Measurements from ENCODE around the gene SHC3. TPM values are rescaled to one million over a fixed set of nuclear protein-coding genes. Genes with fewer than 3 reads are reported as not detected.

The SHC3 gene
- total RNA-seq, 2 experiments from 2014 or later = not detected

DNA sequence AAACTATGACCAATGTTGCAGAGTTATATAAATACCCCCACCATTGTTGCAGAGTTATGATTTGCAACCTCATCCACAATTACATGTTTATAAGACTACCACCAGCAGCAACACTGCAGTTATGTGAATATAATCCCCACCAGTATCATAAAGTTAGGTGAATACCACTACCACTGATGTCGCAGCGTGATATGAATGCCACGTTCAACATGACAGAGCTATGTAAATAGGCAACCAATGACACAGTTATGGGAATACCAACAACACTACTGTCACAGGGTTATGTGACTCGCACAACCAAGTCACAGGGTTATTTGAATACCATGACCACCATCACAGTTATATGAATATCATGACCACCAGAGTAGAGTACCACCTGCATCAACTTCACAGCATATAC lies 63.9 kb downstream of the SHC3 start:
- no peak for DNase-seq
- no peak overlapping the region for H3K4me3 Mint-ChIP-seq
- no peaks in the 10 kb centered on the region for H3K36me3 Mint-ChIP-seq (ENCODE audit: low read depth)
- H3K27ac Mint-ChIP-seq = no peak overlapping the region
- ATAC-seq = no peak
- TF ChIP-seq, protein P1, sequence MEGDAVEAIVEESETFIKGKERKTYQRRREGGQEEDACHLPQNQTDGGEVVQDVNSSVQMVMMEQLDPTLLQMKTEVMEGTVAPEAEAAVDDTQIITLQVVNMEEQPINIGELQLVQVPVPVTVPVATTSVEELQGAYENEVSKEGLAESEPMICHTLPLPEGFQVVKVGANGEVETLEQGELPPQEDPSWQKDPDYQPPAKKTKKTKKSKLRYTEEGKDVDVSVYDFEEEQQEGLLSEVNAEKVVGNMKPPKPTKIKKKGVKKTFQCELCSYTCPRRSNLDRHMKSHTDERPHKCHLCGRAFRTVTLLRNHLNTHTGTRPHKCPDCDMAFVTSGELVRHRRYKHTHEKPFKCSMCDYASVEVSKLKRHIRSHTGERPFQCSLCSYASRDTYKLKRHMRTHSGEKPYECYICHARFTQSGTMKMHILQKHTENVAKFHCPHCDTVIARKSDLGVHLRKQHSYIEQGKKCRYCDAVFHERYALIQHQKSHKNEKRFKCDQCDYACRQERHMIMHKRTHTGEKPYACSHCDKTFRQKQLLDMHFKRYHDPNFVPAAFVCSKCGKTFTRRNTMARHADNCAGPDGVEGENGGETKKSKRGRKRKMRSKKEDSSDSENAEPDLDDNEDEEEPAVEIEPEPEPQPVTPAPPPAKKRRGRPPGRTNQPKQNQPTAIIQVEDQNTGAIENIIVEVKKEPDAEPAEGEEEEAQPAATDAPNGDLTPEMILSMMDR (IDR thresholded peaks at IDR 0.05) = no peak
- CTCF ChIA-PET = no interaction called here
- peaks cover 31% of the 10 kb centered on the region for H3K27me3 Mint-ChIP-seq
- intact Hi-C loops (cut with micrococcal nuclease) = no loop called here
- POLR2A ChIA-PET = no interaction called here
- H3K4me1 Mint-ChIP-seq (ENCODE audit: low read depth) = no peaks in the 10 kb centered on the region
- no peaks in the 10 kb centered on the region for H3K9me3 Mint-ChIP-seq

DNA sequence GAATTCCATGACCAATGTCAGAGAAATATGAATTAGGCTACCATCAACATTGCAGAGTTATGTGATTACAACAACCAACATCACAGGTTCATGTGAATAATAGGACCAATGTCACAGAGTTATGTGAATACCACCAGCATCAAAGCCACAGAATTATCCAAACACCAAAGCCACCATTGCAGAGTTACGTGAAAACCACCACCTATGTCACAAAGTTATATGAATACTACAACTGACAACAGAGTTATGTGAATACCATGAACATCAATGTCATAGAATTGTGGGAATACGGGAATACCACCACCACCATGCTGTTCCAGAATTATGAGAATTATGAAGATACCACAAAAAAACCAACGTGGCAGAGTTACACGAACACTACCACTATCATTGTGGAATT lies 64.8 kb downstream of the SHC3 start:
- DNase-seq (no peak), ATAC-seq (no peak)
- Mint-ChIP-seq H3K36me3 (ENCODE audit: low read depth) (no peaks in the 10 kb centered on the region), H3K4me1 (ENCODE audit: low read depth) (no peaks in the 10 kb centered on the region), H3K9me3 (no peaks in the 10 kb centered on the region), H3K27ac (no peak overlapping the region), H3K27me3 (peaks cover 28% of the 10 kb centered on the region), H3K4me3 (no peak overlapping the region)
- intact Hi-C loops (cut with micrococcal nuclease) = no loop called here
- TF ChIP-seq, protein P1 (IDR thresholded peaks at IDR 0.05) = no peak
- POLR2A ChIA-PET = no interaction called here
- CTCF ChIA-PET = no interaction called here

DNA sequence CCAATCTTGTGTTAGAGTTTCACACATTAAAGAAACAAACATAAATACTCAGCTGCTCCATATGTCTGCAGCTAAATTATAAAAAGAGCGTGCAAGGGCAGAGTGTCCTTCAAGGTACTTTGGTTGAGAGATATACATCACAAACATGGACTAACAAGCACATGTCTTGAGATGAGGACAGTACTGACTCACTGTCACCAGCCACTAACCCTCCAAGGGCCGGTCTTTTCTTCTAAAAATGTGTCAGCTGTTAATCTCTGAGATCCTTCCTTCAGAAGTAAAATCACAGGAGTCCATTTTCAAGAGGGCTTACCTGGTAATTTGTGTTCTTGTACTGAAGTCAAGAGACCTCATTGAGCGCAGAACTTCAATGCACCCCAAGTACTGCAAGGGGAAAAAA lies 66.4 kb downstream of the SHC3 start:
- peaks cover 24% of the 10 kb centered on the region for H3K27me3 Mint-ChIP-seq
- H3K4me3 Mint-ChIP-seq = no peak overlapping the region
- ChIA-PET CTCF (no interaction called here), POLR2A (no interaction called here)
- no peaks in the 10 kb centered on the region for H3K4me1 Mint-ChIP-seq (ENCODE audit: low read depth)
- no peaks in the 10 kb centered on the region for H3K36me3 Mint-ChIP-seq (ENCODE audit: low read depth)
- no peaks in the 10 kb centered on the region for H3K9me3 Mint-ChIP-seq
- no peak overlapping the region for H3K27ac Mint-ChIP-seq
- intact Hi-C loops (cut with micrococcal nuclease) = no loop called here
- ATAC-seq (no peak), DNase-seq (no peak)
- TF ChIP-seq, protein P1 (IDR thresholded peaks at IDR 0.05) = no peak

DNA sequence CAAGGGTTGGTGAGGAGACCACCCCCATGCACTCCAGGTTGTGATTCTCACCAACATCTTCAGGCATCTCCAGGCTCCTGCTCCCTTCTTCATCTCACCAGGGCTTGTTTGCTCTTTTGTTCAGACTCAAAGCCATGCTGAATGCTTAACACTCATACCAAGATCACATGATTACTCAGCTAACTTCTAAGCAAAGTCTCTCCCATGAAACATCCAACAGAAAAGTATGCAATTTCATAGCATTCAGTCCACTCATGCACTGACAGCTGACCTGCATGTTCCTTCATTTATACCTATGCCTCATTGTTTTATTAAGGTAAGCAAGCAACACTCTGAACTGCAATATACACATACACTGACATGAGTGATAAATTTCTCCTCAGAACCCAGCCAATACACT lies 69.0 kb downstream of the SHC3 start:
- ChIA-PET POLR2A (interaction anchor here (1.0 kb wide), 1 partner anchor 14 kb away, joined by 3 read pairs; no protein-coding TSS in a partner anchor), CTCF (no interaction called here)
- no peak overlapping the region for H3K4me3 Mint-ChIP-seq
- ATAC-seq (no peak), DNase-seq (no peak)
- H3K27ac Mint-ChIP-seq = no peak overlapping the region
- no peaks in the 10 kb centered on the region for H3K9me3 Mint-ChIP-seq
- H3K4me1 Mint-ChIP-seq (ENCODE audit: low read depth) = no peaks in the 10 kb centered on the region
- no peaks in the 10 kb centered on the region for H3K36me3 Mint-ChIP-seq (ENCODE audit: low read depth)
- intact Hi-C loops (cut with micrococcal nuclease) = no loop called here
- TF ChIP-seq, protein P1 (IDR thresholded peaks at IDR 0.05) = no peak
- H3K27me3 Mint-ChIP-seq = peaks cover 19% of the 10 kb centered on the region

DNA sequence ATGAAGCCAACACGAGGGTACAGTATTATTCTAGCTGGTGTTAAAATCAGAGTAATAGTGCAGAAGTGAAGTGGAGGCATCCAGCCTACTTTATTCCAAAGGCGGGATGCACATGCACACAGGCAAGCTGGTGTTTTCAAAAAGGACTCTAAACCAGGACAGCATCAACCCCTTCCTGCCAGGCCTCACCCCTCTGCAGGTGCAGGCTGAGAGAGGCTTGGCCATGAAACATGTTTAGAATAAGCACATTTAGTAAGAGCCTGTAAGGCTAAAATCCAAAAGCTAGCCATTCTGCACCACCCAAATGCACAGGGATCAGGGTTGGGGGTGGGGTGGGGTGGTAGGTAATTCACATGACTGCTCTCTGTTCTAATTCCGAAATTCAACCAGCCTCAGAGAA lies 71.2 kb downstream of the SHC3 start:
- DNase-seq = no peak
- ChIA-PET CTCF (no interaction called here), POLR2A (no interaction called here)

More for the DNA sequence above, 71.2 kb downstream of the SHC3 start:
- H3K9me3 Mint-ChIP-seq = no peaks in the 10 kb centered on the region
- no peaks in the 10 kb centered on the region for H3K36me3 Mint-ChIP-seq (ENCODE audit: low read depth)
- no peaks in the 10 kb centered on the region for H3K4me1 Mint-ChIP-seq (ENCODE audit: low read depth)
- no peak overlapping the region for H3K27ac Mint-ChIP-seq
- TF ChIP-seq, protein P1 (IDR thresholded peaks at IDR 0.05) = no peak
- intact Hi-C loops (cut with micrococcal nuclease) = no loop called here
- ATAC-seq = no peak
- H3K27me3 Mint-ChIP-seq = peaks cover 13% of the 10 kb centered on the region
- no peak overlapping the region for H3K4me3 Mint-ChIP-seq

Measured in activated CD8-positive, alpha-beta T cell treated with anti-CD3 and anti-CD28 coated beads for 36 hours (primary cell).